Stimulated activated CD8-positive, alpha-beta memory T cell treated with anti-CD3 and anti-CD28 coated beads, Interleukin-4, amount 100 ng/mL, for 24 hours (primary cell): Measurements from ENCODE around the gene STXBP4.

Source experiments
- DNase-seq: peaks from one replicate; pipeline ENCODE4 v3.0.0-alpha.2; 2020; ENCODE audit warnings: low read depth

Gene STXBP4

GRCh38 chr17:54969658-54970572 is 1.4 kb downstream of the STXBP4 start:
- no peak for DNase-seq

GRCh38 chr17:54971147-54971546 is 2.6 kb downstream of the STXBP4 start:
- DNase-seq = no peak

DNA sequence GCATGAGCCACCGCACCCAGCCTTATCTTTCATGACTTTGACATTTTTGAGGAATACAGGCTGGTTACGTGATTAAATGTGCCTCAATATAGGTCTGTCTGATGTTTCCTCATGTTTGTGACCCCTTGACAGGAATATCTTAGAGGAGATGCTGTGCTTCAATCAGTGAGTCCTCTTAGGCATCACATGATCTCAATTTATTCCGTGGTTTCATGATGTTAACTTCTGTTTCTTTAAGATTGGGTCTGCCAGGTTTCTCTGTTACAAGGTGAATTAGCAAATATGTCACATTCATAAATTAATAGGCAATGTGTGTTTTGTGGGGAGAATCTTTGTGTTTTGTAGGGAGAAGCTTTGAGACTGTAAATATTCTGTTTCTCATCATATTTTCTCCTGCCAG is 3.3 kb downstream of the STXBP4 start:
- DNase-seq = no peak

DNA sequence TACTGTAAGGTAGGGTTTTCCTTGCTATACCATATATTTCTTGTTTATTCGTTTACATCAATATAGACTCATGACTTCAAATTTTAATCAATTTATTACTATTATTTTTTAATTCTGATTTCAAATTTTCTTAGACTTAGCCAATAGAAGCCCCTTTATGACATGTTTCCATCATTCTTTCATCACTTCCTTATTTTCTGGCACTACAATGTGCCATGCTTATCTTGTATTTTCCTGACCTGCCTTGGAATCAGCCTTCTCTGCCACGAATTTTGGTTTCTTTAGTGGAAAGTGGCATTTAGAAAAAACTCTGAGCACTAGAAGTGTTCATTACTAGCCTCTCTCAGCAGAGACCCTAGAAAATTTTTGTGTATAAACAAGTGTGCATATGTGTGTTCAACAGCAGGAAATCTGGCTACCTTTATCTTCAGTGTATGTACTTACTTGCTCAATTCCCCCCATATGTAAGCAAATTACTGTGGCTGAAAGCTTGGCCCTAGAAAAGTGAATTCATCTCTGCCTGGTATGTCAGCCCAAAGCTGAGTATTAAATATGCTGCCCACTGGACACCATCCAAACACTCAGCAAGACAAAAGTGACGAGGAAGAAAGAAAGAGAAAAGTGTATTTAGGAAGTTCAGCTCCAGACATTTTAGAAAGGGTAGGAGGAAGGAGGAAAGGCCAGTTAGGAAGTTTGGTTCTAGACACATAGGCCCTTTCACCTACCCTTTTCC is 4.0 kb downstream of the STXBP4 start:
- DNase-seq = no peak

DNA sequence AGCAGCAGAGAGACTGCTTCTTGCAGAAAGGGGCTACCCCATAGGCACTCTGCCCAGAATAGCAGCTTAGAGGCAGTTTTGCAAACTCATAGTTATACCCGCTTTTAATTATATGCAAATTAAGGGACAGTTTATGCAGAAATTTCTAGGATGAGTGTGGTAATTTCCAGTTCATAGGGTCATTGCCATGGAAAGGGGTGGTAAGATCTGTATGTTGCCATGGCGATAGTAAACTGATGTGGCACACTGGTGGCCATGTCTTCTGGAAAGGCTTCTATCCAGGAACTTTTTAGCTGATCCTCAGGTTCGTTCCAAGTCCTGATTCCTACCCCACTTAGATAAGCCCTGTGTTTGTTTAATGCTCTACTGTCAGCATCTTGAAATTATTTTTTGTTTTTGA is 6.2 kb downstream of the STXBP4 start:
- no peak for DNase-seq

DNA sequence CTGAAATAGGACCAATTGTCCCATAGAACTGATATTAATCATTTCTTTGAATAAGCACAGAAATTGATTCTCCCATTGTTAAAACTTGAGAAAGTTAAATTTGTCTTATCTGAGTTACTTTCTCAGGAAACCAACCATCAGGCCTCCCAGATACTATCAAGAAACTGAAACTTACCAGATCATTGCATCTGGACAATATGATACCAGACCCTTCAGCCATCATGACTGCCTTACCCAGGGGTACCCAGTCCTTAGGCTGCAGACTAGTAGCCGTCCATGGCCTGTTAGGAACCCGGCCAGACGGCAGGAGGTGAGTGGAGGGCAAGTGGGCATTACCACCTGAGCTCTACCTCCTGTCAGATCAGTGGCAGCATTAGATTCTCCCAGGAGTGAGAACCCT is 7.8 kb downstream of the STXBP4 start:
- DNase-seq = no peak

GRCh38 chr17:54977744-54978143 is 9.2 kb downstream of the STXBP4 start:
- no peak for DNase-seq

- DNase-seq = no peak
These were observed 11.1 kb downstream of the STXBP4 start for GRCh38 chr17:54979657-54980056.

GRCh38 chr17:54980375-54980774 is 11.8 kb downstream of the STXBP4 start:
- DNase-seq = no peak

DNA sequence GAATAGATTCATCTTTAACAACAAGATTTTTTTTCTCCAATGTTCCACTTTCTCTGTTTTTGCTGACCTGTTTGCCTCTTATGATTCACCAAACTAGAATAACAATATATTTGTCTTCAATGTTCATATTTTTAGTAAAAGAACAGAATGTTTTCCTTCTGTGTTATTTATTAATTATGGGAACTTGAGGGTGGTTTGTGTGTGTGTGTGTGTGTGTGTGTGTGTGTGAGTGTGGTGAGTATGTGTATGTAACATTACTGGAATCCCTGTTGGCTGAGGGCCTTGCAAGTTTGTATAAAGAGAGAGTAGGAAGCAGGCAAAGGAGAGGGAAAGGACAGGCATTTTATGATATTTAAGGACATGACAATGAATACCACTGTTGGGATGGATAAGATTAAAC is 13.8 kb downstream of the STXBP4 start:
- DNase-seq = no peak

- no peak for DNase-seq
These were observed 14.7 kb downstream of the STXBP4 start for GRCh38 chr17:54983260-54983659.

GRCh38 chr17:54985476-54985875 is 16.9 kb downstream of the STXBP4 start:
- no peak for DNase-seq

GRCh38 chr17:54990118-54990517 is 21.6 kb downstream of the STXBP4 start:
- no peak for DNase-seq

DNA sequence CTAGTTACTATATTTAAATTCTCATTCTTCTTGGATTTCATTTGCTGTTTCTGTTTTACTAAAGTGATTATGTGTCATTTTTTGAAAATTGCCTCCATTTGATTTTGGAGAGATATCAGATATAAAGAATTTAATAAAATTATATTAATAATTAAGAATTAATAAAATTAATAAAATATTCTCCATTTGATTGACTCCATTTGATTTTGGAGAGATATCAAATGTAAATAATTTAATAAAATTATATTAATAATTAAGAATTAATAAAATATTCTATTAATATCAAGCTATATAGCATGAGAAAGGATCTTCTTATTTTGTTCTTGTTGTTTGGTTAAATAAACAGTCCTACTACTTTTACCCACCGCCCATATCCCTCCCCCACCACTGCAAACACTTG is 23.0 kb downstream of the STXBP4 start:
- no peak for DNase-seq

GRCh38 chr17:54992797-54993639 is 24.5 kb downstream of the STXBP4 start:
- DNase-seq = no peak

- DNase-seq = no peak
These were observed 27.9 kb downstream of the STXBP4 start for GRCh38 chr17:54996441-54996840.

DNA sequence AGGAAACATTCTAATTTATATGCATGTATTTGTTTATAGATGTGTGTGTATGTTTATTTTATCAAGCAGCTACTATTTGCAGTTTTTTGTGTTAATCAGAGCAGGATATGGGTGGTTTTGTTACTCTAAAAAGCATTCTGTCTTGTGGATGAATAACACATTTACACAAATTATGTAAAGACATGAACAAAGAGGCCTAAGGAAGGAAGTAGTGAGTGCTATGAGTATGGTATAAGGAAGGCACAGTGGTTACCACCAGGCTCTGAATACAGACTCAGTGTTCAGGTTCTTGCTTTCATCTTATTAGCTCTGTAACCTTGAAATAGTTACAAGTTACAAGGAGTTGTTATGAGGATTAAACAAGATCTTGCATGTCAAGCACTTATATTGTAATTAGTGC is 33.9 kb downstream of the STXBP4 start:
- DNase-seq = no peak

GRCh38 chr17:55004484-55004883 is 35.9 kb downstream of the STXBP4 start:
- DNase-seq = no peak

DNA sequence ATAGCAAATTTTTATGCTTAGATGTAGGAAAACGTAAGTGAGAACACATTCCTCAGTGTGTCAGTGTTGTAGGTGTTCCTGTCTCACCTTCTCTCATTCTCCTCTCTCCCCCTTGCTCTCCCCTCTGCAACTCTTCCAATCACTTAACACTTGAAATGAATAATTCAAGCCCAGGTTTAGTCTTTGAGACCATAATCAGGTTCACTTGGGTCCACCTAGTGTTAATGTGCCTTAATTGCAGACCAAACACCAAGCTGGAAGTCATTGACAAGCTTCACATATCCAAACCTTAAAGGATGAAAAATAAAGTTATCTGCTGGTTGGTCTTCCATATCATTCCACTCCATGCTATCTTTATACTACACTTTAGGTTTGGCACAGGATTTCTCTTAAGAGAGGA is 37.0 kb downstream of the STXBP4 start:
- no peak for DNase-seq

GRCh38 chr17:55023626-55024025 is 55.1 kb downstream of the STXBP4 start:
- no peak for DNase-seq

DNA sequence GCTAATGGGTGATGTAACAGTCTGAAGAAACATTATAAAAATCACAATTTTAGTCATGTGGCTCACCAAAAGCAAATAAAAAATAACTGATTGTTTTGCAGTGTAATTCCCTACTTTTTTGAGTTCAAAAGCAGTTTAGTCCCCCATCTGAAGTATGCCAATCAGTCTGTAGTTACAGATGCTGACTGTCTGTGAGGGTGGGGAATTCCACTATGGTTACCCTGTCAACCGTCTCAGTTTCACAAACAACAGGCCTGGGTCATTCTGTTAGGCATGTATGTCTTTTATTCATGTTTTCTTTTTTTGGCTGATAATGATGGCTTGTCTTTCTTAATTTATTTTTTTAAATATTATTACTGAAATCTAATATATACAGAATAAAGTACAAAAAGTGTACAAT is 69.3 kb downstream of the STXBP4 start:
- no peak for DNase-seq

- DNase-seq = no peak
These were observed 69.7 kb downstream of the STXBP4 start for GRCh38 chr17:55038291-55038690.

DNA sequence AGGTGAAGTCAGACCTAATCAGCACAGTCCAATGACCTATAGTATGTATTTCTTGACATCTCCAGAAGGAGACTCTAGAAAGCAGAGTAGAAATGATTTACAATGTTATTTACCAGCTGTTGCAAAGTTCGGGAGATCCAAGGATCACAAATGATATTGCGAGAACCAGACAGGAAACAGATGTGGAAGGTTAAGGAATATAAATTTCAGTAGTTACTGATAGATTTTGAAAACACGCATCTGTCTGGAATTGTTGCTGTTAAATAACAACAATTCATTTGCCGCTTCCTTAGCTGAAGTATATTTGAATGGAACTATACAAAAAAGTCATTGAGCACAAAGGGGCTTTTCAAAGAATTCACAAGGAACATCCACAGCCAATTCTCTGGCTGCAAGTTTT is 72.0 kb downstream of the STXBP4 start:
- DNase-seq = no peak
